Natural killer cell (primary cell): ENCODE results near the gene PRKCB. TPM values are rescaled to one million over a fixed set of nuclear protein-coding genes. Genes with fewer than 3 reads are reported as not detected.
"Not testable (repeated sequence)": the region's sequence is repeated elsewhere in the genome, so short reads cannot be mapped to it uniquely, and the experiment has no call there.

ENCODE experiments used
- ATAC-seq, 3 donors: fragments of 150-1000 bp in 2 of 3; fragments of 200-7000 bp in 1 of 3; cut with Tn5 transposase; 1 replicate in 1 of 3; 2 replicates in 2 of 3; pipeline ENCODE4 v1.10.0; 2021; ENCODE audit warnings: mild to moderate bottlenecking in 2 of 3, moderate library complexity in 2 of 3
- DNase-seq, 2 donors: peaks; one replicate each; pipeline versions ENCODE4 v3.0.0 to v3.0.0-alpha.2; 2013 to 2021; ENCODE audit warnings: mixed read lengths in 1 of 2
- H3K27ac ChIP-seq: one replicate; pipeline ENCODE4 v1.5.1; 2013; ENCODE audit warnings: mild to moderate bottlenecking, low read length
- H3K27me3 ChIP-seq: one replicate; pipeline ENCODE4 v1.6.1; 2013; ENCODE audit warnings: low read length; ENCODE audit not compliant: control insufficient read depth, insufficient read depth
- H3K36me3 ChIP-seq: one replicate; pipeline ENCODE4 v1.6.1; 2013; ENCODE audit warnings: low read length; ENCODE audit not compliant: control insufficient read depth, insufficient read depth
- H3K4me1 ChIP-seq: one replicate; pipeline ENCODE4 v1.6.1; 2013; ENCODE audit warnings: low read length; ENCODE audit not compliant: control insufficient read depth, insufficient read depth
- H3K4me3 ChIP-seq: one replicate; pipeline ENCODE4 v1.5.1; 2013; ENCODE audit warnings: low read length
- H3K9me3 ChIP-seq: one replicate; pipeline ENCODE4 v1.6.1; 2013; ENCODE audit warnings: low read length; ENCODE audit not compliant: control insufficient read depth, insufficient read depth
- H3K27ac Mint-ChIP-seq, 2 donors: one replicate each; pipeline ENCODE4 v1.8.0; 2022; ENCODE audit warnings: mild to moderate bottlenecking in 2 of 2, mixed read lengths in 2 of 2, moderate library complexity in 1 of 2
- H3K27me3 Mint-ChIP-seq, 2 donors: one replicate each; pipeline ENCODE4 v1.8.0; 2022; ENCODE audit warnings: low read depth in 2 of 2, mixed read lengths in 2 of 2
- H3K36me3 Mint-ChIP-seq: one replicate; pipeline ENCODE4 v1.8.0; 2022; ENCODE audit warnings: mixed read lengths
- H3K4me1 Mint-ChIP-seq, 2 donors: one replicate each; pipeline ENCODE4 v1.8.0; 2022; ENCODE audit warnings: mixed read lengths in 2 of 2
- H3K4me3 Mint-ChIP-seq: one replicate; pipeline ENCODE4 v1.8.0; 2022; ENCODE audit warnings: mild to moderate bottlenecking, moderate library complexity, mixed read lengths
- H3K9me3 Mint-ChIP-seq, 2 donors: one replicate each; pipeline ENCODE4 v1.8.0; 2022; ENCODE audit warnings: mixed read lengths in 2 of 2
- WGBS: methylation state at CpG from one replicate; pipeline ENCODE4 v1.1.7; 2013; ENCODE audit warnings: missing lambda C conversion rate; ENCODE audit not compliant: insufficient coverage; 5-methylcytosine and 5-hydroxymethylcytosine counted together
- intact Hi-C: fragments of 100-400 bp; cut with micrococcal nuclease; formaldehyde crosslinking; loops from one replicate; pipeline ENCODE4 v1.14.2; 2022
- total RNA-seq, 4 donors: library from RNA; stranded (reverse); fragments of 120-200 nt in 1 of 4; gene quantifications; one replicate each; pipeline versions ENCODE4 v1.2.3 to v1.2.4, GENCODE V29; 2013 to 2022
- TF ChIP-seq, protein P1 (sequence below): fragments of 200-600 bp; IDR thresholded peaks from one replicate; pipeline ENCODE4 v1.8.0; 2022; ENCODE audit warnings: antibody characterized with exemption

Gene PRKCB
- total RNA-seq, 3 donors from 2014 or later (not counting 1 experiment from before 2014, with no cell fraction given): 182 to 222 (median 183) TPM

DNA sequence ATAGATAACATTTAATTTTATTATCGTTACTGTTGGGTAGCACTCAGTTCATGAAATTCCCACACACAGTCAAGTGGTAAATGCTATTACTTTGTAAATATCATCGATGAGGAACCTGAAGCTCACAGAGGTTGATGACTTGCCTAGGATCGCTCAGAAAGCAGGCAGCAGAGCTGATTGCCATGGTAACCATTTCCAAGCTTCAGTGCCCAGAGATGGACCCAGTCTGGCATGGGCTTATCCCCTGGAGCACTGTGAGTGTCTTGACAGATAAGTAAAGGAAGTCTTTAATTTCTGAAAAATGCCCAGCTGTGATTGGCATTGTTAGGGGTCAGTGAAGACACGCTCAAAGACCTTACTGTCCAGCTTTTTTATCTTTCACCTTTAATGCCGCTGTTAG, 95.0 kb downstream of the PRKCB start:
- Mint-ChIP-seq H3K4me3 (no peak overlapping the region), H3K36me3 (no peaks in the 10 kb centered on the region), H3K4me1 (peaks cover 69 to 74% of the 10 kb centered on the region in 2 donors), H3K27ac (peak overlapping the region in 1 of 2 donors; percentile 7), H3K27me3 (no peaks in the 10 kb centered on the region), H3K9me3 (peaks cover 0 to 5% of the 10 kb centered on the region in 2 donors)
- H3K36me3 ChIP-seq: no peaks in the 10 kb centered on the region
- no peak overlapping the region for H3K27ac ChIP-seq
- ATAC-seq (no peak), DNase-seq (no peak)
- no peaks in the 10 kb centered on the region for H3K9me3 ChIP-seq
- no peak overlapping the region for H3K4me3 ChIP-seq
- intact Hi-C loops: no loop called here
- H3K4me1 ChIP-seq: peaks cover 12% of the 10 kb centered on the region
- TF ChIP-seq, protein P1, sequence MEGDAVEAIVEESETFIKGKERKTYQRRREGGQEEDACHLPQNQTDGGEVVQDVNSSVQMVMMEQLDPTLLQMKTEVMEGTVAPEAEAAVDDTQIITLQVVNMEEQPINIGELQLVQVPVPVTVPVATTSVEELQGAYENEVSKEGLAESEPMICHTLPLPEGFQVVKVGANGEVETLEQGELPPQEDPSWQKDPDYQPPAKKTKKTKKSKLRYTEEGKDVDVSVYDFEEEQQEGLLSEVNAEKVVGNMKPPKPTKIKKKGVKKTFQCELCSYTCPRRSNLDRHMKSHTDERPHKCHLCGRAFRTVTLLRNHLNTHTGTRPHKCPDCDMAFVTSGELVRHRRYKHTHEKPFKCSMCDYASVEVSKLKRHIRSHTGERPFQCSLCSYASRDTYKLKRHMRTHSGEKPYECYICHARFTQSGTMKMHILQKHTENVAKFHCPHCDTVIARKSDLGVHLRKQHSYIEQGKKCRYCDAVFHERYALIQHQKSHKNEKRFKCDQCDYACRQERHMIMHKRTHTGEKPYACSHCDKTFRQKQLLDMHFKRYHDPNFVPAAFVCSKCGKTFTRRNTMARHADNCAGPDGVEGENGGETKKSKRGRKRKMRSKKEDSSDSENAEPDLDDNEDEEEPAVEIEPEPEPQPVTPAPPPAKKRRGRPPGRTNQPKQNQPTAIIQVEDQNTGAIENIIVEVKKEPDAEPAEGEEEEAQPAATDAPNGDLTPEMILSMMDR: no peak
- no peaks in the 10 kb centered on the region for H3K27me3 ChIP-seq
- WGBS: 97% methylated on average over 5 of the region's 5 CpGs

DNA sequence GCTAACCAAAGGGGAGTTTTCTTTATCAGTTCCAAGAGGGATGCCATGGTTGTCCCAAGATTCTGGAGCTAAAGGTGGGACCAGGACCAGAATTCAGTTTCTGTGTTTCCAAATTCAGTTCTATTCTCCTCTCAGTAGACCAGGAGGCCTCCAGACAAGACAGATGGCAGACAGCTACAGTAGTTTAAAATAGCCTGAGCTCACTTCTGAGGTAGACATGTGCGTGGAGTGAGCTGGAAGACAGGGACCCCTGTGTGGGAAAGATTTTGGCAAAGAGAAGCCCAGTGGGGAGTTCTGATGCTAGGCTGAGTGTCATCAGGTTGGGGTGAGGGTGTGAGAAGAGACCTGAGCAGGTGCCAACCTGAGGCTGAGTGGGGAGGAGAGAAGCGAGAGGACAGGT, 95.4 kb downstream of the PRKCB start:
- DNase-seq (no peak), ATAC-seq (no peak)
- Histone ChIP-seq H3K36me3 (no peaks in the 10 kb centered on the region), H3K4me1 (peaks cover 12% of the 10 kb centered on the region), H3K27me3 (no peaks in the 10 kb centered on the region), H3K4me3 (no peak overlapping the region), H3K9me3 (no peaks in the 10 kb centered on the region), H3K27ac (no peak overlapping the region)
- WGBS: 95% methylated on average over 2 of the region's 2 CpGs
- peaks cover 0 to 5% of the 10 kb centered on the region in 2 donors for H3K9me3 Mint-ChIP-seq
- H3K36me3 Mint-ChIP-seq: no peaks in the 10 kb centered on the region
- intact Hi-C loops: no loop called here
- no peak overlapping the region for H3K4me3 Mint-ChIP-seq
- H3K27ac Mint-ChIP-seq: peak overlapping the region in 1 of 2 donors; percentile 7
- H3K27me3 Mint-ChIP-seq: no peaks in the 10 kb centered on the region
- H3K4me1 Mint-ChIP-seq: peaks cover 74 to 78% of the 10 kb centered on the region in 2 donors
- TF ChIP-seq, protein P1: no peak

DNA sequence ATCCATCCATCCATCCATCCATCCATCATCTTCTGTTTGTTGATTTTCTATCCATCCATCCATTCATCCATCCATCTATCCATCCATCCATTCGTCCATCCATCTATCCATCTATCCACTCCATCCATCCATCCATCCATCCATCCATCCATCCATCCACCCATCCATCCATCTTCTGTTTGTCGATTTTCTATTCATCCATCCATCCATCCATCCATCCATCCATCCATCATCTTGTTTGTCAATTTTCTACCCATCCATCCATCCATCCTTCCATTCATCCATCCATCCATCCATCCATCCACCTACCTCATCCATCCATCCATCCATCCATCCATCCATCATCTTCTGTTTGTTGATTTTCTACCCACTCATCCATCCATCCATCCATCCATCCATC, 97.9 kb downstream of the PRKCB start:
- H3K27me3 ChIP-seq, intact Hi-C loops, H3K4me3 Mint-ChIP-seq, H3K27ac ChIP-seq, ATAC-seq, DNase-seq, H3K36me3 ChIP-seq, H3K9me3 Mint-ChIP-seq, H3K27me3 Mint-ChIP-seq, H3K27ac Mint-ChIP-seq, H3K36me3 Mint-ChIP-seq, H3K4me3 ChIP-seq, H3K9me3 ChIP-seq: not testable (repeated sequence)
- peaks cover 12% of the 10 kb centered on the region for H3K4me1 ChIP-seq
- H3K4me1 Mint-ChIP-seq: peaks cover 68 to 72% of the 10 kb centered on the region in 2 donors
- 98% methylated on average over 2 of the region's 2 CpGs for WGBS

DNA sequence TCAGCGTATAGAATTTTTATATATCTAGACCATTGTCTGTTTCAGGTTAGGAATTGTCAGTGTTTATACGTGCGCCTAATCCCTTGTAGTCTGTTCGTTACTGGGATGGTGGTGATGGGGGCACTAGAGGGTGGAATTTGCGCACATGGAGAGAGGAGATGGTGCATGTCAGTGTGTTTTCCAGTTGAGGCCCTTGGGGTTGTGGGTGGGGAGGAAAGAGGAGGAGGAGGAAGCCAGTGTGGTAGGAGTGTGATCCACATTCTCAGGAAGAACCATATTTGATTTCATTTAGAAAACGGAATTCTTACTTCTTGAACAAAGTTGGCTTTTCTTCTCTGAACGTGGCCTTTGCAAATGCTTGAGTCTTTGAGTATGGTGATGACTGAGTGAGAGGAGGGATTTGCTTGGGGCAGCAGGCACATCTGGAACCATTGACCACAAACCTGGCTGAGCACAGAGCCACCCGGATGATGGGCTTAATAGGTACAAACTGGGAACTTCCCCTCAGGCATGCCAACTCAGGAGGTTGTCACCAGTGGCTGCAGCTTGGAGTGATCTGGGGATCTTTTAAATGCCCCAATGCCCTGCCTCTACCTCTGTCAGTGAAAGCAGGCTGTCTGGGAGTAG, 98.9 kb downstream of the PRKCB start:
- peaks cover 60 to 67% of the 10 kb centered on the region in 2 donors for H3K4me1 Mint-ChIP-seq
- no peak for ATAC-seq

More for the DNA sequence above, 98.9 kb downstream of the PRKCB start:
- no peak overlapping the region for H3K27ac ChIP-seq
- TF ChIP-seq, protein P1: no peak
- no peak for DNase-seq
- Mint-ChIP-seq H3K9me3 (peaks cover 0 to 5% of the 10 kb centered on the region in 2 donors), H3K36me3 (no peaks in the 10 kb centered on the region), H3K27ac (peak overlapping the region in 1 of 2 donors; percentile 60), H3K4me3 (peak overlapping the region; percentile 14), H3K27me3 (no peaks in the 10 kb centered on the region)
- no peaks in the 10 kb centered on the region for H3K36me3 ChIP-seq
- intact Hi-C loops: no loop called here
- 67% methylated on average over 7 of the region's 8 CpGs for WGBS
- H3K4me3 ChIP-seq: no peak overlapping the region
- H3K4me1 ChIP-seq: peaks cover 12% of the 10 kb centered on the region
- no peaks in the 10 kb centered on the region for H3K27me3 ChIP-seq
- H3K9me3 ChIP-seq: no peaks in the 10 kb centered on the region
